ENCODE measurements around the gene SPTLC3.

SPTLC3 gene

GRCh38 chr20:13211956-13212618 lies 203.3 kb downstream of the SPTLC3 start:
- Histone ChIP-seq H3K36me3 (ENCODE audit: insufficient read depth, low read length) (no peaks in the 10 kb centered on the region), H3K4me3 (ENCODE audit: low read depth in 1 of 2, low read length in 2 of 2) (no peak overlapping the region), H3K4me1 (ENCODE audit: insufficient read depth, low read length) (no peaks in the 10 kb centered on the region), H3K27me3 (ENCODE audit: control insufficient read depth in 1 of 2, insufficient read depth in 2 of 2, low read length in 2 of 2) (no peaks in the 10 kb centered on the region), H3K9me3 (ENCODE audit: low read length) (no peaks in the 10 kb centered on the region), H3K9ac (ENCODE audit: low read length) (no peak overlapping the region), H3K27ac (ENCODE audit: low read depth, low read length) (no peak overlapping the region)

- Histone ChIP-seq H3K4me3 (ENCODE audit: low read depth in 1 of 2, low read length in 2 of 2) (no peak overlapping the region), H3K36me3 (ENCODE audit: insufficient read depth, low read length) (no peaks in the 10 kb centered on the region), H3K27ac (ENCODE audit: low read depth, low read length) (no peak overlapping the region), H3K4me1 (ENCODE audit: insufficient read depth, low read length) (no peaks in the 10 kb centered on the region), H3K9me3 (ENCODE audit: low read length) (no peaks in the 10 kb centered on the region), H3K27me3 (ENCODE audit: control insufficient read depth in 1 of 2, insufficient read depth in 2 of 2, low read length in 2 of 2) (no peaks in the 10 kb centered on the region), H3K9ac (ENCODE audit: low read length) (no peak overlapping the region)
Measured at GRCh38 chr20:13212750-13213149, 204.0 kb downstream of the SPTLC3 start.

GRCh38 chr20:13213335-13213734 lies 204.6 kb downstream of the SPTLC3 start:
- Histone ChIP-seq H3K9ac (ENCODE audit: low read length) (no peak overlapping the region), H3K9me3 (ENCODE audit: low read length) (no peaks in the 10 kb centered on the region), H3K27ac (ENCODE audit: low read depth, low read length) (no peak overlapping the region), H3K4me1 (ENCODE audit: insufficient read depth, low read length) (no peaks in the 10 kb centered on the region), H3K4me3 (ENCODE audit: low read depth in 1 of 2, low read length in 2 of 2) (no peak overlapping the region), H3K27me3 (ENCODE audit: control insufficient read depth in 1 of 2, insufficient read depth in 2 of 2, low read length in 2 of 2) (no peaks in the 10 kb centered on the region), H3K36me3 (ENCODE audit: insufficient read depth, low read length) (no peaks in the 10 kb centered on the region)

- Histone ChIP-seq H3K36me3 (ENCODE audit: insufficient read depth, low read length) (no peaks in the 10 kb centered on the region), H3K27me3 (ENCODE audit: control insufficient read depth in 1 of 2, insufficient read depth in 2 of 2, low read length in 2 of 2) (peaks cover 9 to 22% of the 10 kb centered on the region in 2 donors), H3K4me3 (ENCODE audit: low read depth in 1 of 2, low read length in 2 of 2) (no peak overlapping the region), H3K9me3 (ENCODE audit: low read length) (no peaks in the 10 kb centered on the region), H3K4me1 (ENCODE audit: insufficient read depth, low read length) (peaks cover 6% of the 10 kb centered on the region), H3K9ac (ENCODE audit: low read length) (no peak overlapping the region), H3K27ac (ENCODE audit: low read depth, low read length) (no peak overlapping the region)
Measured at GRCh38 chr20:13216533-13216932, 207.8 kb downstream of the SPTLC3 start.

Measured in muscle layer of colon (tissue), 2 donors.